HepG2 (cell line): ENCODE results near the gene TTLL11. TPM values are rescaled to one million over a fixed set of nuclear protein-coding genes. Genes with fewer than 3 reads are reported as not detected.
A peak's percentile ranks its signal among the peaks of the same experiment; 100 is the strongest.

Source experiments
- ASH2L ChIP-seq: fragments of 300-600, 200-600 bp; sonication (generic); IDR thresholded peaks from 2 replicates; pipeline ENCODE4 v1.7.0; 2017; ENCODE audit warnings: low read depth, mild to moderate bottlenecking, moderate library complexity, mixed read lengths, low read length; ENCODE audit not compliant: insufficient read length
- DNMT1 ChIP-seq: sonication (generic); formaldehyde crosslinking; IDR thresholded peaks from 2 replicates; pipeline ENCODE4 v1.5.1; 2020; ENCODE audit warnings: mild to moderate bottlenecking, missing genetic modification reagents
- ETV6 ChIP-seq: sonication (generic); formaldehyde crosslinking; conservative IDR thresholded peaks from 2 replicates; pipeline ENCODE4 v1.4.0; 2020; ENCODE audit warnings: missing genetic modification reagents
- FOSL2 ChIP-seq: sonication (generic); formaldehyde crosslinking; IDR thresholded peaks from 2 replicates; pipeline ENCODE4 v1.4.0; 2020; ENCODE audit warnings: missing genetic modification reagents
- FOXC1 ChIP-seq: sonication (generic); formaldehyde crosslinking; IDR thresholded peaks from 2 replicates; pipeline ENCODE4 v1.8.0; 2022; ENCODE audit warnings: mild to moderate bottlenecking, missing genetic modification reagents, borderline replicate concordance
- GATAD2A ChIP-seq: IDR thresholded peaks from 2 replicates; pipeline ENCODE4 v1.6.1; 2016
- GLMP ChIP-seq: sonication (generic); formaldehyde crosslinking; IDR thresholded peaks from 2 replicates; pipeline ENCODE4 v1.9.0; 2021; ENCODE audit warnings: missing genetic modification reagents, mild to moderate bottlenecking, borderline replicate concordance
- HNRNPH1 ChIP-seq: fragments of 200-400 bp; formaldehyde crosslinking; optimal IDR thresholded peaks from 2 replicates; pipeline ENCODE3; 2017; ENCODE audit warnings: mild to moderate bottlenecking, low read depth, low read length
- HOXA3 ChIP-seq: sonication (generic); formaldehyde crosslinking; IDR thresholded peaks from 2 replicates; pipeline ENCODE4 v1.5.0; 2020; ENCODE audit warnings: missing genetic modification reagents
- ISL2 ChIP-seq: sonication (generic); formaldehyde crosslinking; IDR thresholded peaks from 2 replicates; pipeline ENCODE4 v1.5.0; 2020; ENCODE audit warnings: missing genetic modification reagents
- MAFF ChIP-seq: IDR thresholded peaks from 2 replicates; pipeline ENCODE4 v1.6.1; 2011; ENCODE audit warnings: low read depth, low read length, improper control_type of control experiment
- MED1 ChIP-seq: sonication (generic); formaldehyde crosslinking; IDR thresholded peaks from 2 replicates; pipeline ENCODE4 v1.4.0; 2020; ENCODE audit warnings: missing genetic modification reagents
- MXD3 ChIP-seq: IDR thresholded peaks from 2 replicates; pipeline ENCODE4 v1.6.1; 2016; ENCODE audit warnings: mild to moderate bottlenecking, missing biosample characterization, missing genetic modification reagents
- RAD21 ChIP-seq: fragments of 450-650 bp; formaldehyde crosslinking; IDR thresholded peaks from 2 replicates; pipeline ENCODE4 v1.5.0; 2020; ENCODE audit warnings: mild to moderate bottlenecking
- RXRA ChIP-seq: sonication (generic); formaldehyde crosslinking; IDR thresholded peaks from 2 replicates; pipeline ENCODE4 v1.5.1; 2020; ENCODE audit warnings: missing genetic modification reagents
- RXRB ChIP-seq: IDR thresholded peaks from 2 replicates; pipeline ENCODE4 v1.6.1; 2016; ENCODE audit warnings: borderline replicate concordance, missing genetic modification reagents, missing compliant biosample characterization
- SP4 ChIP-seq: sonication (generic); formaldehyde crosslinking; IDR thresholded peaks from 2 replicates; pipeline ENCODE4 v1.8.1; 2023; ENCODE audit warnings: mild to moderate bottlenecking, missing genetic modification reagents
- SSRP1 ChIP-seq: IDR thresholded peaks from 2 replicates; pipeline ENCODE4 v1.6.1; 2016; ENCODE audit warnings: control low read depth
- STAG1 ChIP-seq: sonication (generic); formaldehyde crosslinking; IDR thresholded peaks from 2 replicates; pipeline ENCODE4 v1.4.0; 2020; ENCODE audit warnings: missing genetic modification reagents
- TFAP4 ChIP-seq: sonication (generic); IDR thresholded peaks from 2 replicates; pipeline ENCODE4 v1.6.1; 2016; ENCODE audit warnings: low read depth, borderline replicate concordance
- ZNF232 ChIP-seq: sonication (generic); formaldehyde crosslinking; IDR thresholded peaks from 2 replicates; pipeline ENCODE4 v1.4.0; 2020; ENCODE audit warnings: missing genetic modification reagents, borderline replicate concordance
- ZNF460 ChIP-seq: sonication (generic); formaldehyde crosslinking; IDR thresholded peaks from 2 replicates; pipeline ENCODE4 v1.5.1; 2020; ENCODE audit warnings: missing genetic modification reagents, mild to moderate bottlenecking, borderline replicate concordance
- ZNF782 ChIP-seq: sonication (generic); formaldehyde crosslinking; IDR thresholded peaks from 2 replicates; pipeline ENCODE4 v1.4.0; 2020; ENCODE audit warnings: missing genetic modification reagents, mild to moderate bottlenecking, borderline replicate concordance
- ZNF800 ChIP-seq: sonication (generic); formaldehyde crosslinking; IDR thresholded peaks from 2 replicates; pipeline ENCODE4 v1.4.0; 2020; ENCODE audit warnings: missing genetic modification reagents
- ZSCAN12 ChIP-seq: sonication (generic); formaldehyde crosslinking; IDR thresholded peaks from 2 replicates; pipeline ENCODE4 v1.9.0; 2021; ENCODE audit warnings: mild to moderate bottlenecking, missing genetic modification reagents
- ZXDC ChIP-seq: sonication (generic); formaldehyde crosslinking; IDR thresholded peaks from 2 replicates; pipeline ENCODE4 v1.5.0; 2020; ENCODE audit warnings: mild to moderate bottlenecking, missing genetic modification reagents
- polyA plus RNA-seq, 8 experiments: library from polyadenylated mRNA; depleted of rRNA in 3 of 8; stranded (reverse) in 7 of 8; unstranded in 1 of 8; fragments of >200 nt; fragmentation: Illumina TruSeq in 4 of 8; extraction: Trizol in 4 of 8; gene quantifications; 2 replicates each; pipeline versions ENCODE4 v1.2.1 to v1.2.3, GENCODE V29; 2011 to 2016; ENCODE audit warnings: low read depth in 4 of 8, missing spikeins in 1 of 8, mixed read lengths in 1 of 8; ENCODE audit not compliant: insufficient read depth in 1 of 8
- total RNA-seq, 5 experiments: library from RNA; depleted of rRNA; stranded (reverse); fragments of >200 nt; fragmentation: Illumina TruSeq; extraction: Trizol; gene quantifications; 2 replicates each; pipeline ENCODE4 v1.2.3, GENCODE V29; 2016; ENCODE audit warnings: low read depth in 1 of 5

TTLL11 gene
- total and polyA plus RNA-seq, 2 of the 13 experiments (the other 11 are each of a cell fraction or from before 2014, with no cell fraction given) = 4.5 to 5.2 TPM

GRCh38 chr9:122125158-122125508, 32.0 kb upstream of the TTLL11 start (continued):
- TF ChIP-seq GATAD2A (CRISPR knock-in tag) (no peak), FOXC1 (CRISPR knock-in tag) (0 out of 2 replicates have a peak, but pooled peaks have one; percentile 37), TFAP4 (peak; percentile 26; the same call in 1 of the 2 replicates), ETV6 (CRISPR knock-in tag) (0 out of 2 replicates have a peak, but pooled peaks have one; percentile 23), HOXA3 (0 out of 2 replicates have a peak, but pooled peaks have one; percentile 16), MAFF (no peak), ISL2 (CRISPR knock-in tag) (0 out of 2 replicates have a peak, but pooled peaks have one; percentile 26), ASH2L (peak; percentile 25), ZNF460 (no peak), SP4 (CRISPR knock-in tag) (0 out of 2 replicates have a peak, but pooled peaks have one; percentile 23), RXRB (0 out of 2 replicates have a peak, but pooled peaks have one; percentile 32), ZNF232 (peak; percentile 49; the same call in 1 of the 2 replicates), ZXDC (CRISPR knock-in tag) (no peak), STAG1 (CRISPR knock-in tag) (peak; percentile 99), FOSL2 (CRISPR knock-in tag) (peak; percentile 30; the same call in 1 of the 2 replicates), RAD21 (CRISPR knock-in tag) (peak; percentile 98), ZNF782 (0 out of 2 replicates have a peak, but pooled peaks have one; percentile 13), GLMP (CRISPR knock-in tag) (no peak), HNRNPH1 (no peak), ZSCAN12 (CRISPR knock-in tag) (no peak), ZNF800 (CRISPR knock-in tag) (no peak), SSRP1 (CRISPR knock-in tag) (no peak), RXRA (CRISPR knock-in tag) (peak; percentile 36; the same call in 1 of the 2 replicates), DNMT1 (0 out of 2 replicates have a peak, but pooled peaks have one; percentile 22), MED1 (no peak), MXD3 (no peak)
